Right lobe of liver (tissue), 6 donors: Measurements from ENCODE around the gene PRKACA. TPM values are rescaled to one million over a fixed set of nuclear protein-coding genes. Genes with fewer than 3 reads are reported as not detected.

ENCODE experiments used
- ATAC-seq, 4 donors: fragments of 200-7000 bp; cut with Tn5 transposase; one replicate each; pipeline ENCODE4 v1.9.1; 2020; ENCODE audit warnings: mild to moderate bottlenecking in 4 of 4, moderate library complexity in 4 of 4
- DNase-seq, 3 donors: peaks; one replicate each; pipeline ENCODE4 v3.0.0-alpha.2; 2020
- H3K27ac ChIP-seq, 3 donors: fragments of 200-600 bp; one replicate each; pipeline ENCODE4 v1.8.0; 2022
- H3K27me3 ChIP-seq, 2 donors: fragments of 200-600 bp; one replicate each; pipeline ENCODE4 v1.8.0; 2022
- H3K36me3 ChIP-seq, 4 donors: fragments of 200-600 bp; sonication (generic) in 1 of 4; one replicate each; pipeline versions ENCODE4 v1.5.1 to v1.8.0; 2017 to 2022; ENCODE audit warnings: control low read depth in 1 of 4
- H3K4me1 ChIP-seq, 4 donors: fragments of 200-600 bp; sonication (generic) in 1 of 4; one replicate each; pipeline versions ENCODE4 v1.5.1 to v1.8.0; 2017 to 2022; ENCODE audit warnings: control low read depth in 1 of 4
- H3K4me3 ChIP-seq, 3 donors: fragments of 200-600 bp; one replicate each; pipeline ENCODE4 v1.8.0; 2022
- H3K9me3 ChIP-seq, 4 donors: fragments of 200-600 bp; sonication (generic) in 1 of 4; one replicate each; pipeline versions ENCODE4 v1.5.1 to v1.8.0; 2017 to 2022; ENCODE audit warnings: control low read depth in 1 of 4
- CTCF ChIP-seq, 4 donors: fragments of 200-600 bp in 3 of 4; fragments of 450-650 bp in 1 of 4; IDR thresholded peaks; one replicate each; pipeline versions ENCODE4 v1.5.1 to v1.8.0; 2016 to 2022; ENCODE audit warnings: antibody characterized with exemption in 4 of 4, mild to moderate bottlenecking in 2 of 4
- POLR2A ChIP-seq: fragments of 450-650 bp; IDR thresholded peaks from one replicate; pipeline ENCODE4 v1.6.1; 2017; ENCODE audit warnings: antibody characterized with exemption, mild to moderate bottlenecking
- WGBS: methylation state at CpG from one replicate; pipeline ENCODE4 v1.1.6; 2018; ENCODE audit warnings: low coverage, low lambda C conversion rate; ENCODE audit not compliant: insufficient coverage; ENCODE audit errors: missing lambda C conversion rate; 5-methylcytosine and 5-hydroxymethylcytosine counted together
- intact Hi-C, 2 donors: fragments of 100-400 bp; cut with DNase I; formaldehyde crosslinking; loops; one replicate each; pipeline versions ENCODE4 v1.11.2 to v1.14.1; 2022
- total RNA-seq, 6 experiments: library from RNA; depleted of rRNA in 2 of 6; stranded (reverse); fragments of >200 nt in 2 of 6; fragmentation: NEBNext Ultra II Directional in 3 of 6; extraction: Animal tissue kit (Norgen Biotek cat#: 25700) in 3 of 6; gene quantifications; one replicate each; pipeline versions ENCODE4 v1.1.0 to v1.2.4, GENCODE V29; 2016 to 2023
- donor health status: DM: no; HTN: yes; CAD: no.
- donor health status: DM: no; HTN: no; CAD: no.
- donor health status: DM: no; HTN: no; CAD: no.
- donor health status: DM: no; HTN: yes; CAD: no.
- donor health status: DM: no; HTN: yes; CAD: no.

PRKACA gene
- total RNA-seq, 6 experiments from 2014 or later = 54.8 to 87.5 (median 63.1) TPM

GRCh38 chr19:14110650-14111049 lies 6.9 kb downstream of the PRKACA start:
- no peak for DNase-seq
- intact Hi-C loops = no loop called here
- no peak overlapping the region for H3K4me3 ChIP-seq
- no peak overlapping the region for H3K27ac ChIP-seq
- peaks cover 0 to 11% (median 3%) of the 10 kb centered on the region in 4 donors for H3K36me3 ChIP-seq
- ATAC-seq = no peak
- TF ChIP-seq POLR2A (no peak), CTCF (IDR thresholded peaks at IDR 0.05) (no peak)
- no peaks in the 10 kb centered on the region for H3K27me3 ChIP-seq
- 100% methylated on average over 1 of the region's 2 CpGs for WGBS
- H3K4me1 ChIP-seq = peaks cover 0 to 31% (median 16%) of the 10 kb centered on the region in 4 donors
- H3K9me3 ChIP-seq = no peaks in the 10 kb centered on the region

DNA sequence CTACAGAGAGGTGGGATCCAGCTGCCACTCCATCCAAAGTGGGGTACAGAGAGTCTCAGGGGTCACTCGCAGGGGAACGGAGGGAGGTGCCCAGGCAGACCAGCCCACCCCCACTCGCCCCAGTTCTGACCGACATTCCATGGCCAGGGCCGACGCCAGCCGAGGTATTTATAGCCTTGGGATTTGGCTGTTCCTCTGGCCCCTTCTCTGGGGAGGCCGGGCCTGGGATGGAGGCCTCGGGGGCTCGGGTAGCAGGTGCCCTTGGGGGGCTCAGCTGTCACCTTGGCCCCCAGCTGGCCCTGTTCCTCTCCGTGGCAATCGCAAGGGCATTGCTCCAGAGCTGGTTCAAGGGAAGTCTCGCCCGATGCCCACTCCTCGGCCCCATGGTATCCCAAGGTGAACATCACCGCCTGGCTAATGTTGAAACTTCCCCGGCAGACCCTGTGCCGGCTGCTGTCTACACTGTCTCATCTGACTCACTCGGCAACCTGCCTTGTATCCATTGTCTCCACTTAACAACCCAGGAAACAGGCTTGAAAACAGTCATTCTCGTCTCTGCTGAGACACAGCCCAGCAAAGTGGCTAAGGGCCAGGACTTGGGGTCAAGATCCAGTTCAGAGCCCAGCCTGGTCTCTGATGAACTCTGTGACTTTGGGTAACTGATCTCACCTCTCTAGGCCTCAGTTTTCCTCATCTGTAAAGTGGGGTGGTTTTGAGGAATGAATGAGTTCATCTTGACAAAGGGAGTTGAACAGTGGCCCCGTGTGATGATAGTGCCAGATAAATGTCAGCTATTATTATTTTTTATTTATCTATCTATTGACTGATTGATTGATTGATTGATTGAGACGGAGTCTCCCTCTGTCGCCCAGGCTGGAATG lies 9.7 kb downstream of the PRKACA start:
- DNase-seq = no peak
- no peaks in the 10 kb centered on the region for H3K9me3 ChIP-seq
- intact Hi-C loops = no loop called here
- no peaks in the 10 kb centered on the region for H3K27me3 ChIP-seq
- TF ChIP-seq CTCF (IDR thresholded peaks at IDR 0.05) = no peak
- no peak for TF ChIP-seq POLR2A
- no peak overlapping the region for H3K27ac ChIP-seq
- H3K36me3 ChIP-seq = peaks cover 0 to 26% (median 13%) of the 10 kb centered on the region in 4 donors
- H3K4me3 ChIP-seq = no peak overlapping the region
- H3K4me1 ChIP-seq = peaks cover 0 to 9% (median 8%) of the 10 kb centered on the region in 4 donors
- 77% methylated on average over 12 of the region's 23 CpGs for WGBS
- ATAC-seq = peak in 2 of 4 donors; percentile 8 to 40

- intact Hi-C loops = no loop called here
- Histone ChIP-seq H3K4me3 (no peak overlapping the region), H3K27ac (no peak overlapping the region), H3K36me3 (peaks cover 0 to 36% (median 19%) of the 10 kb centered on the region in 4 donors), H3K4me1 (no peaks in the 10 kb centered on the region), H3K27me3 (no peaks in the 10 kb centered on the region), H3K9me3 (no peaks in the 10 kb centered on the region)
- DNase-seq = no peak
- no CpG with 5 or more reads among the region's 16 CpGs for WGBS
- TF ChIP-seq POLR2A (no peak), CTCF (IDR thresholded peaks at IDR 0.05) (no peak)
- ATAC-seq = peak in 2 of 4 donors; percentile 24 to 26
Observed at GRCh38 chr19:14106840-14107239, 10.7 kb downstream of the PRKACA start.

DNA sequence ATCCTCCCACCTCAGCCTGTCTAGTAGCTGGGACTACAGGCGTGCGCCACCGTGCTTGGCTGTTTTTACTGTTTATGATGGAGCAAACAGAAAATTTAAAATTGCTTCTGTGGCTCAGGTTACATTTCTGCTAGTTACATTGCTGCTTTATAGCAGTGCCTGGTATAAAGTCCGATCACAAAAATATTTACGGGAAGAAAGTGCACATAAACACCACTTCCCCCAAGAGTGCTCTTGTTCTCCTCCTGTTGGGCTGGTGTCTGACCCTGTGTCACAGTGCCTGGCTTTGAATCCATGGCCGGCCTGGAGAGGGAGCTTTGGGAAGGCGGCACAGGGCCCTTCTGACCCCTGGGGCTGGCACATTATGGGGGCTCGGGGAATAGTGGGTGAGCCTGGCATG lies 11.9 kb downstream of the PRKACA start:
- no peak for DNase-seq
- ATAC-seq = no peak
- Histone ChIP-seq H3K27me3 (no peaks in the 10 kb centered on the region), H3K9me3 (no peaks in the 10 kb centered on the region), H3K27ac (no peak overlapping the region), H3K4me3 (no peak overlapping the region), H3K4me1 (no peaks in the 10 kb centered on the region), H3K36me3 (peaks cover 0 to 47% (median 23%) of the 10 kb centered on the region in 4 donors)
- 87% methylated on average over 8 of the region's 8 CpGs for WGBS
- TF ChIP-seq CTCF (IDR thresholded peaks at IDR 0.05) (no peak), POLR2A (no peak)
- intact Hi-C loops = no loop called here
